ENCODE data around the gene OSBP2.

Gene OSBP2

DNA sequence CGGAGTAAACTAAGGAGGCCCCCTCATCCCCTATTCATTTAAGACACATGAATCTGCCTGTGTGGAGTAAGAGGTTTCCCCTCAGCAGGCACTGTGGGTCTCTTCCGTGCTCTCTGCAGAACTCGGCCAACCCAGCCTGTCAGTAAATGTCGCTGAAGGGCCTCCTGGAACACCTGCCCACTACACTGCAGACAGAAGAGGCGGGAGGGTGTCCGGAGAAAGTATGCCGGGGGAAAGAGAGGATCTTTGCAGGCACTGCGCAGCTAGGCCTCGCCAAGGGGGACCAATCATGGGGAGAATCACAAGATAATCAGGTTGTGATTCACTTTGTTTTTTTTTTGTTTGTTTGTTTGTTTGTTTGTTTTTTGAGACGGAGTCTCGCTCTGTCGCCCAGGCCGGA, 163.1 kb downstream of the OSBP2 start:
- DNase-seq, result no peak

DNA sequence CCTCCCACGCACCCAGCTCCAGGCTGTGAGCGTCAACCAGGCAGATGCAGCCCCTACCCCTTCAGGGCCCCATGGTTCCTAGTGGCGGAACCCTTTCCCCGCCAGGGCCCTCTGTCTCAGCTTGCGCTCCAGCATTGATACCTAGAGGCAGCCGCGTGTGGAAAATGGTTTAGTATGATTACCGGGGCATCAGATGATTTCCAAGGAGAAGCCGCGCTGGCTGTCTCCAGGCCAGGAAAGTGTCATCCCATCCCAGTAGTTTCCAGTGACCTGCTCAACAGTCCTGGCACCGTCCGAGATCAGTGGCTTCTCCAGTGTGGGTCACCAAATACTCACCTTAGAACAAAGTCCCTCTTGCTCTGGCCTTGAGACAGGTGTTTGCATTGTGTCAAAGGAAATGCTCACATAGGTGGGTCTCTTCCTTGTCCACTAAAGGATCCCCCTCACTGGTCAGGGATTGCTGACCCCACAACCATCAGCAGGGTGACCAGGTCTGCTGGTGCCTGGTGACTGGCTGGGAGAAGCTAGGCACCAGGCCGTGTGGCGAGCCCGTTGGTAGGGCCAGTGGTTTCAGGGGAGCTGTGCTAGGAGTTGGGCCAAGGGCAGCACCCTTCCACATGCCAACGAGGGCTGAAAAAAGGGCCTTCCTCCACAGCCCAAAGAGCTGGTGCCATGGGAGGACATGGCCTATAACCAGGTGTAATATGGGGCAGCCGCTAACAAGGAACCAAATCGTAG, 164.5 kb downstream of the OSBP2 start:
- no peak for DNase-seq

DNA sequence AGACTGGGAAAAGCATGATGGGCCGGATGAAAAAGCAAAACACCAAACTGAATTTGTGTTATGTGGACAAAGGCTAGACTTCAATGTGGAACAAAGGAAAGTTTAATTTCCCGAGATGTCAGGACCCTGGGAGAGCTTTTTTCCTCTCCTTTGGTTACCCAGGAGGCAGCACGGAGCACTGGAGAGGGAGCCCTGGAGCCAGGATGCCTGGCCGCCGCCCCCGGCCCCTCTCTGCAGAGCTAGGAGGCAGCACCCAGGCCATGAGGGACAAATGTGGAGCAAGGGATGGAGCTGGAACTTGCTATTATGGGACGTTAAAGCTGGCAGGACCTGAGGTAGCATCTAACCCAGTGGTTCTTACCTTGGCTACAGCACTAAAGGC, 165.0 kb downstream of the OSBP2 start:
- DNase-seq, result no peak

DNA sequence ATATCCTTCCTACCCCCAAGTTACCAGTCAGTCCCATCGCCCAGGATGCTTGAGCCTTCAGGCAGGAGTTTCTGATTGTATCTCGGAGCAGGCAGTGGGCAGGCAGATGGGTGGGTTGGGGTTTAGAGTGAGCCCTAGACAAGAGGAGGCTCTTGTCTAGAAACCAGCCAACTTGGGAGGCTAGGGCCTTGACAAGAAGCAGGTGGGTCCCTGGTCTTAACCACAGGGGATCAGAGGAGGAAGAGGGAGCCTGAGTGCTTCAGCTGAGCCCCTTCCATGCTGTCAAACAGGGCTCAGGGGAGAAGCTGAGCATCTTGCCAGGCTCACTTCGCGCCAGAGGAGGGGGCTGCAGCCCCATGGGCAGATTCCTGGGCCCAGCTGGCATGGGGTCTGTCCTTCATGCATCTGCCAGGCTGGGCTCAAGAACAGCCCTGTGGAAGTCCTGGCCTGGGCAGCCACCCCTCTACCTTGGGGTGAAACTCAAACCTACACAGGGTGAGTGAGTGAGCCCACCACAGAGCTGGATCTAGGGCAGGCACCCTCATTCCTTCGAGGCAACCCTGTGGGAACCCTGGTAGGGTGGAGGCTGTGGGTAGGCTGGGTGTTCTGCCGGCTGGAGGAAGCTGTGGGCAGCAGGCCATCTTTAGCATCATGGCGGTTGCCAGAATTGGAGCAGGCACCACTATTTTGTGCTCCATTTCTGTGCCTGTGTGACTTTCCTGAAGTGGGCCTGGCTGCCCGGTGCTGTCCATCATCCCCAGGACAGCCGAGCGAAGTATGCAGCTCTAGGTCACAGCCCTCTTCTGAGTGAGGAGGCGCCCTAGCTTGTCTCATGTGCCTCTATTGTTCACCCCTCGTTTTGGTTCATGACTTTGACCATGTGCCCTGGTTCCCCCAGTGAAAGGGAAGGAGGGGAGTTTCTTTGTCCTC, 165.8 kb downstream of the OSBP2 start:
- DNase-seq, result no peak

DNA sequence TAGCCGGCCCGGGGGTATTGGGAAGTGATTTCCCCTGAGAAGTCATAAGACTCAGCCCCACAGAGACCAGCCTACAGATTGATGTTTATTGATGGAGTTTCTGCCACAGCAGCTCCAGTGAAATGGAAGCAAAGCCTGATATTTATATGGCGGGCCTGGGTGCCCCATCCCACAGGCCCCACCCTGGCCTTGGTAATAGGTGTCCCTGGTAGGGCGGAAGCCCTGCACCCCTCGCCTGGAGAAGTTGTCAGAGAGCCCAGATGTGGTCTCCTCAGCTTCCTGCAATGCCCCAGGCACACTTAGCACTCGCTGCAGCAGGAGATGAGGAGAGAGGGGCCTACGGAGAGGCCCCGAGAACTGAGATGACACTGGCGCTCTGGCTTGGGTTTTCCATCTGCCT, 166.5 kb downstream of the OSBP2 start:
- no peak for DNase-seq

DNA sequence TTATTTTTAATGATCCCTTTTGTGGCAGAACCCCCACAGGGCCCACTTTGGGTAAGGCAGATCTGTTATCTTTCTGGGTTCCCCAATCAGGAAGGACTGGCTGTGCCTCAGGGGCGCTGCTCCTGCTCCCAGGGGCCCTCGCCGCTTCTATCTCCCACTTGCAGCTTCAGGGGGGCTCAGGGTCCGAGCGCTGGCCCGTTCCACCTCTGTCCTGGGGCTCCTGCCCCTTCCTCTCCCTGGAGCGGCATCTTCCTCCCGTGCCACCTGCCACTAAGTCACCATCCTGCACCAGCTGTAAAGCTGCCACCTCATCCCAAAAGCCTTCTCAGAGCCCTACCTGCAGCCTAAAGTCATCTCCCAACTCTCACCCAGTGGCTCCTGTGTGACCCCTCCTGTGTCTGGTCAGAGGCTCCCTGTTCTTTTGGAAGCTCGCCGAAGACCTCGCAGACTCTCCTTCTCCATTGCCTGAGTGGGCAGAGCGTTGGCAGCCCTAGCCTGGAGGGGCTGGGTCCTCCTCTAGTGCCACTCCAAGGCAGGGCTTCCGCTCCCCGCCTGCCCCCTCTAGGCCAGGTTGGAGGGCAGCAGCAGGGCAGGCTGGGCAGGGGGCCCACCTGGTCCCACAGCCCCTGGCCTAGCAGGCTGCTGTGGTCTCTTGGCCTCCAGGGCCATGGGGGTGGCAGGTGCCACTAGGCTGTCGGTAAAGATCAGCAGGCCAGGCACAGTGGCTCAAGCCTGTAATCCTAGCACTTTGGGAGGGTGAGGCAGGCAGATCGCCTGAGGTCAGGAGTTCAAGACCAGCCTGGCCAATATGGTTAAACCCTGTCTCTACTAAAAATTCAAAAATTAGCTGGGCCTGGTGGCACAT, 167.2 kb downstream of the OSBP2 start:
- no peak for DNase-seq

DNA sequence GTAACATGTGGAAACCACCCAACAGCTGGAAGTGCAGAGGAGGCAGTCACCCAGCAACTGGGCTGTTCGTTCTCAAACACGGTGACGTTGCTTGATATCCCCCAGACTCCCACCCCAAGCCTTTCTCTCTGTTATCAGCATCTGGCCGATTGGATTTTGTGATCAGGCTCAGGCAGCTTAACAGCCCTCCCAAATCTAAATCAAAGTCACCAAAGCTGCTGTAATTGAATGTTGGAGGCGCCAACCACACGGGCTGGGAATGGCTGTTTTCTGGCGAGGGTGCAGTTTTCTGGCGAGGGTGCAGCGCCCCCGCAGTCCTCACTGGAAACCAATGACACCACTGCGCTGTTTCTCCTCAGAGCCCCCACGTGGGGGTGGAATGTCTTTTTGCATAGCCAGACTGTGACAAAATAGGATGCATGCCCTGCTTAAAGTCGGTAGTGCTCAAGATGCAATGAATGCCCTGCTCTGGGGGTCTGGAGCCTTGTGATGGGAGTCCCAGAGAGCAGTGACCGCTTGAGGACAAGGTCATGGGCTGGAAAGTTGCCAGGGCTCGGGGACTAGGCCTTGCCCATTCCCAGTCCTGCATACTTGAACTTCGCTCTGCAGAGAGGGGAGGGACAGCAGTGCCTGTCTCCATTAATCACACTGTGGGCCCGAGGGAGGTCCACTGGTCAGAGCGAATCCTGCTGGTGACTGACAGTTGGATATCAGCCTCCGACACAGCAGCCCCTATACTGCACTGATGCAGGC, 168.6 kb downstream of the OSBP2 start:
- DNase-seq, result no peak

DNA sequence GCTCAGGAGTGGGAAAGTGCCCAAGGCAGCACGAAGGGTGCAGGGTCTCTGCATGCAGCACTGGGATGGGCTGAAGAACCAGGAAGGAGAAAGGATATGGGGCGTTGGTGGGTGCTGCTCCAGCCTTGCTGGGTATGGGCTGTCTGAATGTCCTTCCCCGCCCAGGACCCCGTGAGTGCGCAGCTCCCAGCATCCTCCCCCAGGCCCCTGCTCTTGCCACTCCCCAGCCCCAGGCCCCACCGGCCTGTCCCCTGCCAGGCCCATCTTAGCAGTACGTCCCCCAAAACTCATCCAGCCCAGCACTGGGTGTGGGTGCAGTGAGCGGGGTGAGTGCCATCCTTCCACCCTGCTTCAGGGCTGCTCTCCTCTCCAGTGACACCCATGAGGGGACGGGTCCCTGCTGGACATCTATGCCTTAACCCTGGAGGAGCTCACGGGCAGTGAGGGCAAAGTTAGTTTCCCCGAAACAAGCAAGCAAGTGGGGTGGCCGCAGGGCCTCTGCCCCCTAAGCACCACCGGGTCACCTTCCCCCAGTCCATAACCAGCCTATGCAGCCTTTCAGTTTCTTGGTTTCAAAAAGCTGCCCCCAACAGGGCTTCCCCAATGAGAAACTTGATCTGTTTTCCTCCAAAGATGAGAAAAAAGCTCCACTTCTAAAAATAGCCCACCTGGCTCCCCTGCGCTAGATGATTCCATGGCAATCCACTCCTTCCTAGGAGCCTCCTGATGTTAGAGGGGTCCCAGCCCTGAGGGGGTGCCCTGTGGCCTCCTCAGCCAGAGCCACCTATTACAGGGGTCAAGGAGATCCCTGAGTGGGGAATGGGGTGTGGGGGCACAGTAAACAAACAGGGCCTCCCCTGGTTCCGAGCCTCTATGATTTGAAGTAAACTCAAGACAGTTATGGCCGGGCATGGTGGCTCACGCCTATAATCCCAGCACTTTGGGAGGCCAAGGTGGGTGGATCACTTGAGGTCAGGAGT, 170.1 kb downstream of the OSBP2 start:
- DNase-seq, result no peak

DNA sequence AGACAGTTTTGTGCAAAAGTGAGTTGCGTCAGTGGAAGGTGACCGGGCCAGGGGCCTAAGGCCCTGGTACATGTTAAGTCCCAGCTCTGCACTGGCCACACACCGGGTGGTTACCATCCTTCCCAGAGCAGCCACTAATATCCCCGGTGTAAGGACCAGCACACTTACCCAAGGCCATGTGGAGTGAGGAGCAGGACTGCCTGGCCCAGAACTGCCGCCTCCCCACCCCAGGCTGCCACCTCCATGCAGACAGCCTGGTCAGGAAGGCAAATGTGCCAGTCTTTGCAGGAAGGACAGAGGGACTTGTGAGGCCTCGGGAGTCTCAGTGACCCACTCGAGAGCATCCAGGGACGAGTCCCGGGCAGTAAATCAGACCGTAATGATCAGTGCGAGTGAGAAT, 171.0 kb downstream of the OSBP2 start:
- DNase-seq, result no peak

DNA sequence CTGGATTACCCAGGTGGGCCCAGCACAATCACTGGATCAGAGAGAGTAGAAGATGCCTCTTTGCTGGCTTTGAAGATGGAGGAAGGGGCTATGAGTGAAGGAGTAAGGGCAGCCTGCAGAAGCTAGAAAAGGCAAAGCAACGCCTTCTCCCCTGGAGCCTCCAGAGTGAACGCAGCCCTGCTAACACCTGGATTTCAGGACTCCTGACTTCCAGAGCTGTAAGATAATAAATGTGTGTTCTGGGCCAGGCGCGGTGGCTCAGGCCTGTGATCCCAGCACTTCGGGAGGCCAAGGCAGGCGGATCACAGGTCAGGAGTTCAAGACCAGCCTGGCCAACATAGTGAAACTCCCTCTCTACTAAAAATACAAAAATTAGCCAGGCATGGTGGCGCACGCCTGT, 171.5 kb downstream of the OSBP2 start:
- no peak for DNase-seq

DNA sequence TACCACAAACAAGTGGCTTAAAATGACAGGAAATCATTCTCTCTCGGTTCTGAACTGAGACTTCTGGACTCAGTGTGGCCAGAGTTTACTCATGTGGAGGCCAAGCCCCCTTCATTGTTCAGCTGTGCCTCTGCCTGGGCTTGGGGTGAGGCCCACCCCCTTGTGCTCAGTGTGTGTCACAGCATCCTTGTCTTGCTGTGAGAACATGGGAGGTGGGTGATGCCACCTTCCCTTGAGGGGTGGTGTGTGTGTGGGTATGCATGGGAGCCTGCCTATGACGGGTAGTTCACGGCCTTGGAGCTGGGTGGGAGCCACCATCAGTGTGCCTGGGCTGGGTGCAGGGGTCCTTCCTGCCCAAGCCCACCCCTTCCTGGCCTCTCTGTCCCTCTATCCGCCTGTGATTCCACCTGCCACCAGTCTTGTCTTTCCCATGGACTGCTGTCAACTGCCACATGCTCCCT, 172.2 kb downstream of the OSBP2 start:
- DNase-seq, result no peak

DNA sequence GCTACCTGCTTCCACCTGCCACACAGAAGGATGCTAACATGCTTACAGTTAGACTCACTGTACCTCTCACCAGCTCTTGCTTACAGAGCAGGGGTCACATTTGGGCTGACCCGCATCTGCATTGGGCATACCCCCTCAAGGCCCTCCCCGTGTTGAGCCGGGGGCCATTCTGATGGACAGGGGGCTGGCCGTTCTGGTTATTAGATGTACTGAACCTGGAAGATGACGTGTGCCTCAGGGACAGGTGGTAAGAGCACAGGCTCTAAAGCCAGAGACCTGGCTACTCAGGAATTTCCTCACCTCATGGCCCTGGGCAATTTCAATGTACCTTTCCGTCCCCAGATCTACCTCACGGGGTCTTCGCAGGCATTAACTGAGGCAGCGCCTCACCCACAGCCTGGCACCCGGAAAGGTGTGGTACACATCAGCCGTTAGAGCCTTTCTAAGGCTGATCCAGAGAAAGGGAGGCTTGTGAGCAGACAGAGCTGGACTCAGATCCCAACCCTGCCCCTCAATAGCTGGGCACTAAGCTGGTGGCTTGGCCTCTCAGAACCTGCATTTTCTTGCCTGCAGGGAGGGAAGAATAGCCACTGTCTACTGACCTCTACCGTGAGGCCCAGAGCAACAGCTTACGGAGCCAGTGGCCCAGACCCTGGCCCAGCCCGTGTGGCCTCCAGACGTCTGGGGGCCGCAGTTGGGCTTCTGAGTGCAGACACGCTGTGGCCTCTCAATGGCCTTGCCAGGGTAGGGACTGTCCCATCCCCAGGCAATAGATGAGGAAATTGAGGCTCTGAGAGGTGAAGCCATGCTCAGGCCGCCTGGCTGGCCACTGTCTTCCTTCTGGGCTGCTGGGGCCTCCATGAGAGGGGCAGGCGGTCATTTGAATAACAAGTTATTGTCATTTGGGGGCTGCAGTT, 173.3 kb downstream of the OSBP2 start:
- DNase-seq, result no peak

DNA sequence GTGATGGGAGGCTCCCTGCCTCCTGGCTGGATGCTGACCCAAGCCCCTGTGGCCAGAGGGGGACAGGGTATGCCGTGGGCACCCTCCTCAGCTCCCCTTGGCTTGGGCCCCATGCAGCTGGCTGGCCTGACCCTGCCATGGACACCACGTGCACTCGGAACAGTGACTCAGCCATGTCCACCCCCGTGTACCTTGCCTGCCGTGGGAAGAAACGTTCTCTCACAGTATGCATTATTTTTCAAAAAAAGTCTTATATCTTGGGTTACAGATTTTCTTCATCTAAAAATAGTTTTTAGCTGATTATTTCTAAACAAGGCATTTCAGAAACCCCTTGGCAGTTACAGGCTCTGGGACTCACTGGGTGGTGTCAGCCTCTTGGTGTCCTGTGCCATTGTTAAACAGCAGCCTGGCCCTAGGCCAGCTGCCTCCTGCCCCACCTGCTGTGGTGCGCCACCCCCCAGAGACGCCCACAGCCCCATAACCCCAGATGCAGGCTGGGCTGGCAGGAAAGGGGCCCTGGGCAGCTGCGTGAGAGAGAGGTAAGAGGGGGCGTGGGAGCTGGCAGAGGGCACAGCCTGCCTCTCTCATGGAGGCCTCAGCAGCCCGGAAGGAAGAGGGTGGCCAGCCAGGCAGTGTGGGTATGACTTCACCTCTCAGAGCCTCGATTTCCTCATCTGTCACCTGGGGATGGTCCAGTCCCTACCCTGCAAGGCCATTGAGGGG, 174.2 kb downstream of the OSBP2 start:
- no peak for DNase-seq

DNA sequence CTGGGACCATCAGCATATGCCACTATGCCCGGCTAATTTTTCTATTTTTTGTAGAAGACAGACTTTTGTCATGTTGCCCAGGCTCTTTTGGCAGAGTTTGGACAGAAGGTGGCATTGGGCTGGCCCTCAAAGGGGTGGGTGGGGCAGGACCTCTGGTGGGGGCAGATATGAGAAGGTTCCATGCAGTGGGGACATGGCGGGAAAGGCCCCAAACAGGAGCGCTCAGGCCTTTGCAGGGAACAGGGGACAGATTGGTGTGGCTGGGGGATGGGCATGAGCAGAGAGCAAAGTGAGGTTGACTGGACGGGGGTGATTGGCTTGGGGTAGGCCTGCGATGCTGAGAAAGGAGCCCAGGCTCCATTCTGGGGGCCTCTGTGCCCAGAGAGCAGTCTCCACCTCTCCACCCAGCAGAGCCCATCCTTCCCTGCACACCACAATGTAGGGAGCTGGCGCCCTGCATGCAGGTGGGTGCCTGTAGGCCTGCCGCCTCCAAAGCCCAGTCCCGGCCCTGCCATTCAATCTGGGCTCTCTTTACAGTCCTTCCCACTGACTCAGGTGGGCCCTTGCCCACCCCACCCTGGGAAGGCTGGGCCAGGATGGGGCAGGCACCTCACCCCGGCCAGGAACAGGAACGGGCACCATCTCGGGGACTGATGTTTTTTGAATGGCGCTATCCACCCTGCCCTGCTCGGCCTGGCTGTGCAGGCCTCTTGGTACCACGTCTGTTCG, 175.2 kb downstream of the OSBP2 start:
- no peak for DNase-seq

DNA sequence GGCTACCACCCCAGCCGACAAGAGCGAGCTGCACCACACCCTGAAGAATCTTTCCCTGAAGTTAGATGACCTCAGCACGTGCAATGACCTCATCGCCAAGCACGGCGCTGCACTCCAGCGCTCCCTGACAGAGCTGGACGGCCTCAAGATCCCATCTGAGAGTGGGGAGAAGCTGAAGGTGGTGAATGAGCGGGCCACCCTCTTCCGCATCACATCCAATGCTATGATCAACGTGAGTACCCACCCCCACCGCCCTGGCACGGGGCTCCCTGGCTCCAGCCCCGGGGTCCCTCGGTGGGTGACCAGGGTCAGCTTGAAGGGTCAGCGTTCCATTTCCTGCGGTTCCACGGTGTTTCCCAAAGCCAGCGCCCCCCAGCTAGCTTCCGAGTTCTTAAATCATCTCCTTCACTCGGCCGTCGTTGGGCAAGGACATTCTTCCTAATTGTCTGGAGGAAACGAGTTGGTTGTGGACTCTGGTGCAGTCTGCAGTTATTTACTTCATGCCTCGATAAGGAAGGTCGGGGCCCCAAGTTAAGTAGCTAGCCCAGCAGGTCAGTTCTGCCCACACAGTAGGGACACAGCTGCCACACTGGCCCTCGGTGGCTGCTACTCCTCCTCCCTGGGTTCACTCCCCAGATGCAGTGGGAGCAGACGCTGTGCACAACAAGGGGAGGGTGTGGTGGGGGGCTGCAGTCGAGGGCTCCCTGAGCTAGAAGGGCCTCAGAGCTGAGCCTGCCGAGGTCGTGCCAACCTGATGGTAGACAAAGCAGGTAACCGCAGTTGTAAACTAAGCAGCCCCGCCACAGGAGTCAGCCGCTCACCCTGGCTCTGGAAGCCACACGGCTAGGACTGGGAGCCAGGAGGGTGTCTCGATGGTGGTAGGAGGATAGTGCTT, 176.0 kb downstream of the OSBP2 start:
- DNase-seq, result no peak

DNA sequence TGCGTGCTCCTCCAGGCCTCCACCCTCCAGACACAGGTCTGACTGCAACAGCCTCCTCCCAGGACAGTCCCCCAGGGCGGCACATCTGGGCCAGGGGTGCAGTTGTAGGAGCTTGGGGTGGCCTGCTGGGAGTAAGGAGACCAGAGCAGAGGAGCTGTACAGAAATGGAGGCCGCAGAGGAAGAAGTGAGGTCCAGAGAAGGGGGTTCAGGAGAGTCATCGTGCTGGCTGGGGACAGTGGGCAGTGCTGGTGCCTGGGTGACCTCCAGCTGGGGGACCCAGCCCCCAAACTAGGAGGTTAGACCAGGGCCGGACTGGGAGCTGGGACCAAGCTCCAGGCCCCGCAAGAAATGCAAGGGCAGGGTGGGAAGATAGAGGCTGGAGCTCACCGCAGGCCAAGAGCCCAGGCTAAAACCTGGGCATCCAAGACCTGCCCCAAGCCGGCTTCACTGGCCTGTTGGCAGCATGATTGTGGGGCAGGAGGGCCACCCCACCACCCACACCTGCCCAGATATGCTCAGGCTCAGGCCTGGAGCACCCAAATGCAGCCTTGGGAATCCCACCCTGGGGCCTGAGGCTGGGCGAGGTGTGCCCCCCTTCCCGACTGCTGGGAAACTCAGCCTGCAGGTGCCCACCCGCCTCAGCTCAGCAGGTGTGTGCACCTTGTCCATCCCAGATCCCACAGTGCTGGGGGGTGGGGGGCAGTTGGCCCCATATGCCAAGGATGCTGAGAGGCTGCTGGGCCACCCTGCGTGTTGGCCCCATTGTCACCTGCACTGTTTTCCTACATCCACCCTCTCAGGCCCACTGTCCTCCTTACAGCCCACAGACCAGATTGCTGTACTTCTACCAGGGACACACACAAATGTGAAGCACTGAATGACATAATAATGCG, 177.0 kb downstream of the OSBP2 start:
- DNase-seq, result no peak
